GM19372 (cell line): ENCODE measurements around the gene KDELR1.

Experiments
- ATAC-seq: cut with Tn5 transposase; IDR thresholded peaks from one replicate; pipeline ENCODE4 v1.9.1; 2021; ENCODE audit warnings: mild to moderate bottlenecking, low read depth, moderate library complexity; ENCODE audit not compliant: unreplicated experiment

Gene KDELR1

DNA sequence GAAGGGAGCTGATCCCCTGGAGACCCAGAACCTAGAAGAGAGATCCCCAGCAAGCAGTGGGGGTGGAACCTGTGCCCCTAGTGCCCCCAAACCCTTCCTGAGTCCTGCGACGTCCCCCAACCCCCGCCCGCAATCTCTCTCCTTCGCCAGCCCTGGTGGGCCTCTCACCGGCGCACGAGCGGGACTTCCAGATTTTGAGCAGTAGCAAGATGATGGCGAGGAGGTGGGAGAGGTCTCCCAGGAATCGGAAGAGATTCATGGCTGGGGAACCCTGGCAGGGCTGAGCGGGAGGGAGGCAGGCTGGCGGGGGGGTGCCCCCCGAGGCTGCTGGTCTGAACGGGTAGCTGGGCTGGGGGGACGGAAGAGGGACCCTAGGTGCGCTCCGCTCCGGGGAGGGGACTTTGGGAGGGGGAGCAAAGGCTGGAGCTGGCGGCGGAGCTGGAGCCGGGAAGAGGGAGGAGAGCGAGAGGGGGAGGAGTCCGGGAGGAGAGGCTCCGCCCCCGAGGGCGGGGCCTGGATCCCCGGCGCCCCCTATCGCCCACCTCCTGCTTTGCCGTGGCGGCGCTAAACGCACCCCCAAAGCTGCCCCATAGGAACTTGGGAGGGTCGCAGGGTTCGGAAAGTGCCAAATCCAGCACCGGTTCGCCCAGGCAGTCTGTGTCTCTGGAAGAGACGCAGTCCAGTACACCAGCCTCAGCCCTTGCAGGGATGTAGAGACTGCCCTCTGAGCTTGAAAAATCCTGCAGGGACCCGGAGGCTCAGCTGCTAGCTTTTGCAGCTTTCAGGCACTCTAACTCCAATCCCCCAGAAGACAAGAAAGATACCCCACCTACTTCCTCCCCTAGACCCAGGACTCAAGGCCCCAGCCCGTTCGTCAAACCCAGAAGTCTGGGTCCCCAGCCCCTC, at the start of gene KDELR1:
KDELR1 (minus strand) TSS at position 452 of the 906 bp plus-strand sequence; CDS start at position 259, 193 bp downstream.
- peak; percentile 72 for ATAC-seq

DNA sequence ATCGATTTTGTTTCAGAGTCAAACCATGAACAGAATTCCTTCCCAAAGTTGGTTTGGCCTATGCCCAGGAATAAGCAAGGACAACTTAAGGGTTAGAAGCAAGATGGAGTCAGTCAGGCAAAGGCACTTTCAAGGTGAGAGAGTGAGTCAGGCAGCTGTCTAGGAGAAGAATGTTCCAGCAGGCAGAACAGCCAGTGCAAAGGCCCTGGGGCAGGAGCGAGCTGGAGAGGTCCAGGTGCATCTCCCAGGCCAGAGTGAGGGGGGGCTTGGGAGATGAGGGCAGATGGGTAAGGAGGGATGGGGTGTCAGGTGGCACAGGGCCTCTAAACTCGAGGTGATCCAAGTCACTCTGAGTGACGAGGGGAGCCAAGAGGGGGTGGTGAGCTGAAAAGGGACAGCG, 45.2 kb upstream of the KDELR1 start:
- no peak for ATAC-seq

DNA sequence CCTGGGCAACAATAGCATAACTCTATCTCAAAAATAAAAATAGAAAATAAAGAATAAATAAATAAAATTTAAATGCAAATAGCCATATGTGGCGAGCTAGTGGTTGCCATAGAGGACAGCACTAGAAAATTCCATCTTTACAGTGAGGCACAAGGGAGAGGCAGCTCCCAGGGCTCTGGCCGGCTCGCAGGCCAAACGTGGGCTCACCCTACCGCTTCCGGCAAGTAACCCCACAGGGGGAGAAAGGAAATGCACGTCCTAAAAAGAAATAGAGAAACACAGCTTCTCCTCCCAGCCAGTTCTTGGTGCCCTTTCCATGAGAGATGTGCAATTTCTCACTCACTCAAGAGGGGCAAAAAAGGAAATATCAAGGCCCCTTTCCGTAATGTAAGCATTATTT, 42.0 kb upstream of the KDELR1 start:
- ATAC-seq, result no peak

DNA sequence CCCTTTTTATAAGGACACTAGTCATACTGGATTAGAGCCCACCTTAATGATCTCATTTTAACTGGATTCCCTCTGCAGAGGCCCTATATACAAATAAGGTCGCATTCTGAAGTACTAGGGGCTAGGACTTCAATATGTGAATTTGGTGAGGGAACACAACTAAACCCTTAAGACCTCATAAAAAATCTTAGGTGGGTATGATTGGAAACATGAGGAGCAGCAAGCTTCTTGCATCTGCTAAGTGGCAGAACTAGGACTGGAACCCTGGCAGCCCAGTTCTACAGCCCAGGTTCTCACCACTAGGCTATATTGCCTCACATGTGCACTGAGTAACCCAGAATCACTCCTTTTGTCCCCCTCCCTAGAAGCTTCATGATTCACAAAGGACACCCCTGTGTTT, 37.3 kb upstream of the KDELR1 start:
- no peak for ATAC-seq

DNA sequence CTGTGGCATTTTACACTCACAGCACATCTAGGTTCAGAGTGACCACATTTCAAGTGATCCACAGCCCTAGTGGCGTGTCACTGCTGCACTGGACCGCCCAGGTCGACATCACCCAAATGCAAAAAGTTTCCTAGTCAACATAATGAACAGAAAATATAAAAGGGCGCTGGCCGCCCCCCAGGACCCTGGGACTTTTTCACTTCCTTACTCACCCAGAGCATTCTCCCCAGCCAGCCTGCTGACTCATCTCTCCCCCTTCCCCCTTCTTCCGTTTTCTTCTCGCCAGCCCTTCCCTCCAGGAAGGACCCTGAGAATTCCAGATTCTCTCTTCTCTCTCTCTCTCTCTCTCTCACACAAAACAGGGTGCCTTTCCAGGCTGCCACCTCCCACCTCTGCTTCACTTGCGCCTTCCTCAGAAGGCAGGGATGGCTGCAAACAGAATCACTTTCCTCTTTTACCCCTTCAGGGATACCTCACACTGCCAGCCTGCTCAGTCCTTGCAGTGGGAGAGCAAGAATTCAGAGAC, 33.4 kb upstream of the KDELR1 start:
- no peak for ATAC-seq

DNA sequence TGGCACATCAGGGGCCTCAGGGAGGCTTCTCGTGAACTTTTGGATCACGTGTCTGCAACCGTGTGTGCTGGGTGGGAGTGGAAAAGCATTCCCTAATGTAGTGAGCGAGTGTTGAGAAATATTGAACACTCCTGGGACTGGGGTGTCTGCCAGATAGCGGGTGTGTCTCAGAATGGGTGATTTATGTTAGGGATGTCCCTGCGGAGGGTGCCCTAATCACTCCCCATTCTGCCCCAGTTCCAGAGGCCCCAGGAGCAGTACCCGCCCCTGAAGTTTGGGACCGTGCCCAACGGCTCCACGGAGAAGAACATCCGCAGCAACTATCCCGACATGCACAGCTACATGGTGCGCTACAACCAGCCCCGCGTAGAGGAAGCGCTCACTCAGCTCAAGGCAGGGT, 30.2 kb upstream of the KDELR1 start:
- ATAC-seq, result no peak

DNA sequence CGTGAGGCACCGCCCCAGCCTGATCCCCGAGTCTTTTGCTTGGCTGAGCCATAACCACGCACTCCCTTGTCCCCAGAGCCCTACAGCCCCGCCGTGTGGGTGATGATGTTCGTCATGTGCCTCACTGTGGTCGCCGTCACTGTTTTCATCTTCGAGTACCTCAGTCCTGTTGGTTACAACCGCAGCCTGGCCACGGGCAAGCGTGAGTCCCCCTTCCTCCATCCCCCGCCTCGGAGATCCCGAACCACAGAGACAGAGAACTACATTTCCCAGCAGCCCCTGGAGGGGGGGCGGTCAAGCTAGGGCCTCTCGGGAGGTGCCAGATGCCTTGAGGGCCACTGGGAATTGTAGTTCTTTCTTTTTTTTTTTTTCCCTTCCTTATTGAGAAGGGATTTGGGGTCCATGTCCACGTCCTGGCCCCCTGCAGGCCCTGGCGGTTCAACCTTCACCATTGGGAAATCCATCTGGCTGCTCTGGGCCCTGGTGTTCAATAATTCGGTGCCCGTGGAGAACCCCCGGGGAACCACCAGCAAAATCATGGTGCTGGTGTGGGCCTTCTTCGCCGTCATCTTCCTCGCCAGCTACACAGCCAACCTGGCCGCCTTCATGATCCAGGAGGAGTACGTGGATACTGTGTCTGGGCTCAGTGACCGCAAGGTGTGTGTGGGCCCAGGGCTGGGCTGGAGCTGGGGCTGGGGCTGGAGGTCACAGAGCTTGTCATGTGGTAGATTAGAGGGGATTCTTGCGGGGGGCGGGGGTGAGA, 28.0 kb upstream of the KDELR1 start:
- ATAC-seq, result no peak

DNA sequence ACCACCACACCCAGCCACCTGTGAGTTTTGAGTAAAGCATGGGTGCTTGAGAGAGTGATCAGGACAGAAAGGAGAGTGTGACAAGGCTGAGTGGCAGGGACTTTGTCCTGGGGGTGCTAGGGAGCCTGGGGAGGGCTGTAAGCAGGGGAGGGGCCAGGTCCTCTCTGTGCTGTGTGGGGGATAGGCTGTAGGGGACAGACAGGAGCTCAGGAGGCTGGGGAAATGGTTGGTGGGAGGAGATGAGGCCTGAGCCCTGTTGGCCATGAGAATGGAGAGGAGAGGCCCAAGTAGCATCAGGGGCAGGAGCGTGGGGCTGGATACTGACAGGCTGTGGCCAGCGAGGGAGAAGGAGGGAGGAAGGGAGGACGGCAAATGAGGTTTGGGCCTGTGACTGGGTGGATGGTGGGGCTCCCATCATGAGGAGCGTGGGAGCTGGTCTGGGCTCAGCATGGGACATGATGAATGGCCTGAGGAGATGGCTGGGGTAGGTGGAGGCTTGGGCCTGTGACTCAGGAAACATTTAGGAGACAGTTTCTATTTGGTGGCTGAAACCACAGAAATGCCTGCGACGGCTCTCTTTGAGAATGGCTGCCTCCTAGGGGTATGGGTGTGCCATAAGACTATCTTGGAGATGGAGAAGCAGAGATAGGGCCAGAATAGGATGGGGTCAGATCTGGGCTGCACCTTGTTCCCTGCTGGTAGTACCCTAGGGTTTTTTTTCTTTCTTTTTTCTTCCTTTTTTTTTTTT, 27.1 kb upstream of the KDELR1 start:
- ATAC-seq, result no peak

DNA sequence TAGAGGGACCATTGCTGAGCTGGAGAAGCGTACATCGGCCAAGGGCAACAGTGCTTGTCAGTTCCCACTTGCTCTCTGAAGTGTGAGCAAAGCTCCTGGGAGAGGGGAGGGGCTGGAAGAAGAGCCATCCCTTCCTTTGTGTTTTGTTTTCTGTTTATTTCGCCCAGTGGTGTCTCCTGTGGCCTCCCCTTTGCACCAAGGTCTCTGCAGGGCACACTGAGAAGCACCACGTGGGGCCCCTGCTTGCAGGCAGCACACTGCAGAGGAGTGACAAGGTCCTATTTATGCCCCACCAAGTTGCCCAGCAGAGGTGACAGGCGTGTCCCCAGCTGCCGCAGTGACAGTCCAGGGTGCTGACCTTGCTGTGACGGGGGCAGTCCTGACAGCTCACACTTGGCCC, 26.1 kb upstream of the KDELR1 start:
- no peak for ATAC-seq

DNA sequence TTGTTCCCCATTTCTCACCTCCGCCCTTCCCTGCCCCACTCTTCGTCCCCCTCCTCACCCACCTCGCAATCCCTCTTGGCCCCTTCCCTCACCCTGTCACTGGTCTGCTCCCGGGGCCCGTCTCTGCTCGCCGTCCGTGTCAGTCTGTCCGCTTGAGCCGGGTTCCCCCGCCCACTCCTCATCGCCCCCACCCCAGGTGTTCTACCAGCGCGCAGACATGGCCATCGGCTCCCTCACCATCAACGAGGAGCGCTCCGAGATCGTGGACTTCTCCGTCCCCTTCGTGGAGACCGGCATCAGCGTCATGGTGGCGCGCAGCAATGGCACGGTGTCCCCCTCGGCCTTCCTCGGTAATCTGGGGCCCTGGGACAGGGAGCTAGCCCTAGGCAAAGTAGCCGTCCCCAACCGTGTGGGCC, 24.5 kb upstream of the KDELR1 start:
- ATAC-seq, result no peak

DNA sequence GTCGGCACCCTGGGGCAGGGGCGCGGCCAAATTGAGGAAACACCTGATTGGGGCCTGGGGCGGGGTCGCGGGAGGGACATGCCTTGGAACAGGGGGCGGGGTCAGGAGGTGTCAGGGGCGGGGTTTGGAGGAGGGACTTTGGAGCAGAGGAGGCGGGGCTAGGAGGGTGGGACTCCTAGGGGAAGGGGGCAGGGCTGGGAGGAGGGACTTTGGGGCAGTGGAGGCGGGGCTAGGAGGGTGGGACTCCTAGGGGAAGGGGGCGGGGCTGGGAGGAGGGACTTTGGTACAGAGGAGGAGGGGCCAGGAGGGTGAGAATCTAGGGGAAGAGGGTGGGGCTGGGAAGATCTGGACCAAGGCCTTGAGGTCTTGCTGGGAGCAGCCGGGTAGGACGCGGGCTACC, 24.0 kb upstream of the KDELR1 start:
- ATAC-seq, result no peak

DNA sequence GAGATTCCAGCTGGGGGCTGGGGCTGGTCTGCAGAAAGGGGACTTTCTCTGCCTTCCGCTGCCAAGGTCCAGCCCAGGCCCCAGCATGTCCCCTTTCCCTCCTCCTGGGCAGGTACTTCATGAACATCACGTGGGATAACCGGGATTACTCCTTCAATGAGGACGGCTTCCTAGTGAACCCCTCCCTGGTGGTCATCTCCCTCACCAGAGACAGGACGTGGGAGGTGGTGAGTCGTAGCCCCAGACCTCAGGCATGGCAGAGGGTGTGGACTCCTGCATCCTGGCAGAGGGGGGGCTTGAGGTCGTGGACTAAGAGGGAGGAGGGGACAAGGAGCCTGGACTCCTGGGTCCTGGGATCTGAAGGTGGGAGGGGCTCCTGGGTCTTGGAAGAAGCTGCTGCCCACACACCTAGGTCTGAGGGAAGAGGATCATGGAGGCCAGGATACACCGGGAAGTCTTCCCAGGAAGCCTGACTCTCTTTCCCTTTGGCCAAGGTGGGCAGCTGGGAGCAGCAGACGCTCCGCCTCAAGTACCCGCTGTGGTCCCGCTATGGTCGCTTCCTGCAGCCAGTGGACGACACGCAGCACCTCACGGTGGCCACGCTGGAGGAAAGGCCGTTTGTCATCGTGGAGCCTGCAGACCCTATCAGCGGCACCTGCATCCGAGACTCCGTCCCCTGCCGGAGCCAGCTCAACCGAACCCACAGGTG, 22.7 kb upstream of the KDELR1 start:
- ATAC-seq, result no peak

DNA sequence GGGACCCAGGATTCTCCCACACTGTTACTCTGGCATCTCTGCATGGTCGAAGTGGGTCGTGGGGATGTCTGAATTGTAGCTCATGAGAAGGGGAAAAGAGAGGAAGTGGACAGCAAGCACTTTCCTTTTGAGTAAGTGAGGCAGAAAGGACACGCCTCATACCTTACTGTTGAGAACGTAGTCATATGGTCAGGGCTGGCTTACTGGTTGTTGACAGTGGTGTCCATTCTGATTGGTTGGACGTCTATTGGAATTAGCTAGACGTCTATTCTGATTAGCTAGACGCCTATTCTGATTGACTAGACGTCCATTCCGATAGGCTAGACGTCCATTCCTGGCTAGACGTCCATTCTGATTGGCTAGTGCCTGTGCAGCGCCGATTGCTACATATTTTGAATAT, 14.5 kb upstream of the KDELR1 start:
- ATAC-seq, result no peak

DNA sequence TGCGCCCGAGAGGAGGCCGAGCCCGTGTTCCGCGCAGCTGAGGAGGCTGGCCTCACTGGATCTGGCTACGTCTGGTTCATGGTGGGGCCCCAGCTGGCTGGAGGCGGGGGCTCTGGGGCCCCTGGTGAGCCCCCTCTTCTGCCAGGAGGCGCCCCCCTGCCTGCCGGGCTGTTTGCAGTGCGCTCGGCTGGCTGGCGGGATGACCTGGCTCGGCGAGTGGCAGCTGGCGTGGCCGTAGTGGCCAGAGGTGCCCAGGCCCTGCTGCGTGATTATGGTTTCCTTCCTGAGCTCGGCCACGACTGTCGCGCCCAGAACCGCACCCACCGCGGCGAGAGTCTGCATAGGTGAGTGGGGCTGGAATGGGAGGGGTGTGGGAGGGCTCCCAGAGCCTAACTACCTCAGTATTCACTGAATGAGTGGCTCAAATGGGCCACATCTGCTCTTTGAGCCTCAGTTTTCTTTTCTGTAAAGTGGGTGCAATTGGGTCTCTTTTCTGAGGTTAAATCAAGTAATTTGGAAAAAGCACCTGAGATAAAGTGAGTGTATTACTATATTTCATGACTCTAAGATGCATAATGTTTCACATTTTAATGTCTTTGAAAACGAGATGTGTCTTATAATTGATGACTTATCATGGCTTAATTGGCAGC, 13.8 kb upstream of the KDELR1 start:
- ATAC-seq, result no peak

DNA sequence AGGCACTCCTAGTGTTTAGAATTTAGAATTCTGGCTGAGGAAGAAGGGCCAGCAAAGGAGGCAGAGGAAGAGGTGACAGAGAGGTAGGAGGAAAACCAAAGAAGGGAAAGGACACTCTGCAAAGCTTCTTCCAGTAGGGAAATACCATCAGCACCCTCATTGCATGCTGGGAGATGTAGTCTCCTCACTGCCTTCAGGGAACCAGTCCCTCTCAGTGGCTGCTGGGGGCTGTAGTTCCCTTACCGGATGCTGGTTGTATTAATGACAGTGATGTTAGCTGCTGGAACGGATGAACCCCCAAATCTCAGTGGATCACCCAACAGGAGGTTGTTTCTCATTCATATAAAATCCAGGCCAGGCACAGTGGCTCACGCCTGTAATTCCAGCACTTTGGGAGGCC, 12.3 kb upstream of the KDELR1 start:
- ATAC-seq, result no peak

DNA sequence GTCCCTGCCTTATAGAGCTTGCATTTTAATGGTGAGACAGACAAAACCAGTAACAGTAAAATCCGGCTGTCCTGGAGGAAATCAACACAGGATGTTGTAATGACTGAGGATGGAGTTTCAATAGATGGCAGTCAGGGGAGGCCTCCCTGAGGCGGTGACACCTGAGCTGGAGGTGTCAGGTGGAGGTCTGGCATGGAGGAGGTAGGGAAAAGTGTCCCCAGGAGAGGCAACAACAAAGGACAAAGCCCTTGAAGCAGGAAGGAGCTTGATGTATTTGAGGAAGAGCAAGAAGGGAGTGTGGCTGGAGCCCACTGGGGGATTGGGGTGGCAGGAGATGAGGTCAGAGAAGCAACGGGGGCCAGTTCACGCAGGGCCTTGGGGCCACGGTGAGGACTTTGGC, 9.9 kb upstream of the KDELR1 start:
- ATAC-seq, result no peak

DNA sequence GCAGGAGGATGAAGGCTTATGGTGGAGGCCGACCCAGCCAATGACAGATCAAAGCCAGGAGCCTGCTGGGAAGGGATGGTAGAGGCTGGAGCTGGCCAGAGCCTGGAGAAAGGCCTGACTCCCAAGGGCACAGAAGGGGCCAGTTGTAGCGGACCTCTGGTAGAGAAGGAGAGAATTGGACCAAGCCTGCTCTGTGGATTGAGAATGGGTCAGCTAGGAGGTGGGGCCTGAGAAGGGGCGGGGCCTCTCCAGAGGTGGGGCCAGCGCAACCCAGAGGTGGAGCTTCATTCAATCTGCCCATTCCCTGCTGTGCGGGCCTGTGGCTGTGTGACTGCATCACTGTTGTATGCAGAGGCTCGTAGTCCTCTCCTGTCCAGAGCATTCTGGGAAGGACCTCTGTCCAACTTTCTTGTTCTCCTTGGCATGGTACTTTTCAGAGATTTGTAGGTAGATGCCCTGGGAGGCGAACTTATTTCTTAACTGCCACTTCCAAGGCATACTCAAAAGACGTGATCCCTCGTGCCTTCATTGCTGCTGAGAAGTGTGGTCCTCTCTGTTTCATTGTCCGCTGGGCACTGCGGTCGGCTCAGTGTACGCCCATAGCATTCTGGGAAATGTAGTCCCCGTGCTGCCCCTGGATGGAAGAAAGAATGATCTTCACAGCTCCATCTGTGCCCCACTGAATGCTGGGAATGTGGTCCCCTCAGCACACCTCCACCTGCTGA, 8.8 kb upstream of the KDELR1 start:
- no peak for ATAC-seq

DNA sequence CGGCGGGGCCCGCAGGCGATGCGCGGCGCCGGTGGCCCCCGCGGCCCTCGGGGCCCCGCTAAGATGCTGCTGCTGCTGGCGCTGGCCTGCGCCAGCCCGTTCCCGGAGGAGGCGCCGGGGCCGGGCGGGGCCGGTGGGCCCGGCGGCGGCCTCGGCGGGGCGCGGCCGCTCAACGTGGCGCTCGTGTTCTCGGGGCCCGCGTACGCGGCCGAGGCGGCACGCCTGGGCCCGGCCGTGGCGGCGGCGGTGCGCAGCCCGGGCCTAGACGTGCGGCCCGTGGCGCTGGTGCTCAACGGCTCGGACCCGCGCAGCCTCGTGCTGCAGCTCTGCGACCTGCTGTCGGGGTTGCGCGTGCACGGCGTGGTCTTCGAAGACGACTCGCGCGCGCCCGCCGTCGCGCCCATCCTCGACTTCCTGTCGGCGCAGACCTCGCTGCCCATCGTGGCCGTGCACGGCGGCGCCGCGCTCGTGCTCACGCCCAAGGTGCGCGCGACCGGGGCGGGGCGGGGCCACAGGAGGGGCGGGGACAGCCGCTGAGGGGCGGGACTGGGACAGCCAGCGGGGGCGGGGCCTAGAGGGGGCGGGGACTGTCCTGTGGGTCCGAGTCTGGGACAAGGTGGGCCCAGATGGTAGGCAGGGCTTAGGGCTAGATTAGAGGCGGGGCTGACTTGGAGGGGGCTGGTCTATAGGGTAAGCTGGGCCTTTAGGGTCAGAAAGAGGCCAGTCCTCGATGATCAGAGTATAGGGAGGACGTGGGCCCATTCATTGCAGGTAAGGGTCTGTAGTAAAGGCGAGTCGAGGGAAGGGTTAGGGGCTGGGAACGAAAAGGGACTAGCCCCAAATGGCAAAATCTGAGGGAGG, 7.3 kb upstream of the KDELR1 start:
- ATAC-seq, result no peak
